HT-29 (cell line): Measurements from ENCODE around the gene SH2D3A. TPM values are rescaled to one million over a fixed set of nuclear protein-coding genes. Genes with fewer than 3 reads are reported as not detected.

ENCODE experiments used
- DNase-seq: peaks from one replicate; pipeline ENCODE4 v3.0.0-alpha.2; 2015; ENCODE audit warnings: low spot score
- total RNA-seq: library from RNA; depleted of rRNA; stranded (reverse); fragments of >200 nt; shearing (Covaris generic); gene quantifications from 2 replicates; pipeline ENCODE4 v1.2.3, GENCODE V29; 2014

SH2D3A gene
- total RNA-seq, 1 experiment from 2014 or later, result 110 TPM

- peak; percentile 82 for DNase-seq
Observed at GRCh38 chr19:6737873-6738786, 29.1 kb downstream of the SH2D3A start.

- DNase-seq, result peak; percentile 95
Observed at GRCh38 chr19:6737284-6737872, 29.9 kb downstream of the SH2D3A start, which contains the start of gene GPR108. Gene GPR108 (minus strand): TSS chr19:6737580. CDS start chr19:6737576, 4 bp downstream.

- DNase-seq, result no peak
Observed at GRCh38 chr19:6736917-6737283, 30.3 kb downstream of the SH2D3A start.

- peak; percentile 69 for DNase-seq
Observed at GRCh38 chr19:6736169-6736916, 30.9 kb downstream of the SH2D3A start.

GRCh38 chr19:6735181-6735911, 31.9 kb downstream of the SH2D3A start:
- no peak for DNase-seq

- no peak for DNase-seq
Observed at GRCh38 chr19:6734096-6734696, 33.0 kb downstream of the SH2D3A start.

GRCh38 chr19:6733338-6734095, 33.7 kb downstream of the SH2D3A start:
- no peak for DNase-seq

- no peak for DNase-seq
Observed at GRCh38 chr19:6732803-6733337, 34.4 kb downstream of the SH2D3A start.

- no peak for DNase-seq
Observed at GRCh38 chr19:6731822-6732221, 35.4 kb downstream of the SH2D3A start.

GRCh38 chr19:6730941-6731670, 36.1 kb downstream of the SH2D3A start:
- no peak for DNase-seq

- peak; percentile 71 for DNase-seq
Observed at GRCh38 chr19:6730153-6730804, 37.0 kb downstream of the SH2D3A start.

- no peak for DNase-seq
Observed at GRCh38 chr19:6729573-6730152, 37.6 kb downstream of the SH2D3A start.

GRCh38 chr19:6728346-6728745, 38.9 kb downstream of the SH2D3A start:
- DNase-seq, result no peak

- no peak for DNase-seq
Observed at GRCh38 chr19:6725513-6726231, 41.6 kb downstream of the SH2D3A start.

- no peak for DNase-seq
Observed at GRCh38 chr19:6724631-6725492, 42.4 kb downstream of the SH2D3A start.

- no peak for DNase-seq
Observed at GRCh38 chr19:6723738-6724137, 43.5 kb downstream of the SH2D3A start.

GRCh38 chr19:6723108-6723618, 44.1 kb downstream of the SH2D3A start:
- DNase-seq, result no peak
